Adrenal gland (tissue), 12 donors: ENCODE results near the gene RARB. TPM values are rescaled to one million over a fixed set of nuclear protein-coding genes. Genes with fewer than 3 reads are reported as not detected.

Experiments
- DNase-seq, 7 donors: peaks; one replicate each; pipeline ENCODE4 v3.0.0-alpha.2; 2019 to 2020
- H3K27ac ChIP-seq, 5 donors: fragments of 200-600 bp; sonication (generic) in 4 of 5; 1 replicate in 3 of 5; 2 replicates in 2 of 5; pipeline versions ENCODE4 v1.5.1 to v1.8.0; 2016 to 2020; ENCODE audit warnings: mild to moderate bottlenecking in 1 of 5
- H3K27me3 ChIP-seq: fragments of 200-600 bp; 2 replicates; pipeline ENCODE4 v1.8.0; 2021
- H3K36me3 ChIP-seq, 2 donors: fragments of 200-600 bp; replicated peaks in 1 of 2; 1 replicate in 1 of 2; 2 replicates in 1 of 2; pipeline versions ENCODE4 v1.5.1 to v1.8.0; 2018 to 2022
- H3K4me1 ChIP-seq, 2 donors: fragments of 200-600 bp; replicated peaks in 1 of 2; 1 replicate in 1 of 2; 2 replicates in 1 of 2; pipeline versions ENCODE4 v1.5.1 to v1.8.0; 2018 to 2021
- H3K4me3 ChIP-seq, 4 donors: fragments of 200-600 bp; sonication (generic) in 3 of 4; one replicate each; pipeline ENCODE4 v1.5.1; 2016 to 2018
- H3K9me3 ChIP-seq, 3 donors: fragments of 200-600 bp; sonication (generic) in 1 of 3; replicated peaks in 1 of 3; 1 replicate in 2 of 3; 2 replicates in 1 of 3; pipeline versions ENCODE4 v1.5.1 to v1.8.0; 2016 to 2021
- CTCF ChIP-seq, 6 experiments: fragments of 450-650 bp in 4 of 6; fragments of 200-600 bp in 2 of 6; sonication (generic) in 1 of 6; IDR thresholded peaks; 1 replicate in 5 of 6; 2 replicates in 1 of 6; pipeline versions ENCODE4 v1.5.1 to v1.8.0; 2016 to 2021; ENCODE audit warnings: antibody characterized with exemption in 6 of 6, mild to moderate bottlenecking in 2 of 6, moderate library complexity in 1 of 6
- POLR2A ChIP-seq, 2 donors: fragments of 450-650 bp; IDR thresholded peaks; one replicate each; pipeline ENCODE4 v1.6.1; 2017; ENCODE audit warnings: antibody characterized with exemption in 2 of 2, mild to moderate bottlenecking in 2 of 2, moderate library complexity in 1 of 2
- WGBS, 4 donors: extraction: QIAGEN DNeasy Blood & Tissue Kit in 2 of 4; methylation state at CpG; one replicate each; pipeline versions ENCODE4 v1.1.5 to v1.1.7; 2013 to 2017; 5-methylcytosine and 5-hydroxymethylcytosine counted together
- intact Hi-C, 2 donors: fragments of 100-400 bp; cut with DNase I; formaldehyde crosslinking; loops; one replicate each; pipeline versions ENCODE4 v1.14.1 to v1.15.0; 2022 to 2023
- polyA plus RNA-seq, 3 donors: library from polyadenylated mRNA; stranded (reverse); fragments of 200-250 nt in 2 of 3; fragments of 350-450 nt in 1 of 3; fragmentation: Illumina TruSeq in 1 of 3; extraction: RNeasy Lipid Tissue Mini Kit (QIAGEN cat#74804) in 1 of 3; gene quantifications; one replicate each; pipeline ENCODE4 v1.2.3, GENCODE V29; 2013 to 2014
- total RNA-seq, 9 donors: library from RNA; depleted of rRNA in 4 of 9; stranded (reverse); fragments of >200 nt in 4 of 9; fragments of 120-200 nt in 1 of 9; fragmentation: NEBNext Ultra II Directional in 1 of 9; extraction: Animal tissue kit (Norgen Biotek cat#: 25700) in 1 of 9; gene quantifications; one replicate each; pipeline versions ENCODE4 v1.1.0 to v1.2.4, GENCODE V29; 2013 to 2023
- donor health status: healthy with polysubstance abuse.
- donor health status: Bipolar disorder and iron deficiency.
- donor health status: DM: yes; HTN: yes; CAD: no.
- donor health status: DM: no; HTN: no; CAD: no.
- donor health status: DM: no; HTN: no; CAD: no.
- donor health status: DM: yes; HTN: yes; CAD: no.

RARB gene
- total and polyA plus RNA-seq, 12 donors: 1.7 to 23.3 (median 9.7) TPM

- Histone ChIP-seq H3K9me3 (no peaks in the 10 kb centered on the region), H3K36me3 (no peaks in the 10 kb centered on the region), H3K4me3 (no peak overlapping the region), H3K4me1 (no peaks in the 10 kb centered on the region), H3K27ac (no peak overlapping the region), H3K27me3 (no peaks in the 10 kb centered on the region)
- WGBS, 4 donors: 76 to 85% (median 78%) methylated on average over 3 of the region's 3 CpGs
- TF ChIP-seq POLR2A (IDR thresholded peaks at IDR 0.05): no peak
- no peak for TF ChIP-seq CTCF (IDR thresholded peaks at IDR 0.05)
- intact Hi-C loops: no loop called here
- no peak for DNase-seq
Measured at GRCh38 chr3:25390605-25391004, 37.5 kb upstream of the RARB start.

GRCh38 chr3:25396251-25396650 is 31.8 kb upstream of the RARB start:
- H3K27me3 ChIP-seq: no peaks in the 10 kb centered on the region
- H3K9me3 ChIP-seq: no peaks in the 10 kb centered on the region
- H3K36me3 ChIP-seq: no peaks in the 10 kb centered on the region
- H3K4me1 ChIP-seq: no peaks in the 10 kb centered on the region
- TF ChIP-seq POLR2A (IDR thresholded peaks at IDR 0.05): no peak
- no peak for TF ChIP-seq CTCF (IDR thresholded peaks at IDR 0.05)
- intact Hi-C loops: no loop called here
- no peak overlapping the region for H3K4me3 ChIP-seq
- 55 to 84% (median 73%) methylated on average over 2 of the region's 2 CpGs for WGBS, 4 donors
- DNase-seq: no peak
- H3K27ac ChIP-seq: no peak overlapping the region

- WGBS, 4 donors: 89 to 97% (median 95%) methylated on average over 4 of the region's 4 CpGs
- TF ChIP-seq POLR2A (IDR thresholded peaks at IDR 0.05): no peak
- no peaks in the 10 kb centered on the region for H3K36me3 ChIP-seq
- no peaks in the 10 kb centered on the region for H3K27me3 ChIP-seq
- H3K9me3 ChIP-seq: no peaks in the 10 kb centered on the region
- H3K4me3 ChIP-seq: no peak overlapping the region
- no peak overlapping the region for H3K27ac ChIP-seq
- intact Hi-C loops: no loop called here
- no peaks in the 10 kb centered on the region for H3K4me1 ChIP-seq
- no peak for DNase-seq
Measured at GRCh38 chr3:25396686-25397085, 31.4 kb upstream of the RARB start.

GRCh38 chr3:25397150-25397549 is 30.9 kb upstream of the RARB start:
- no peak for TF ChIP-seq CTCF (IDR thresholded peaks at IDR 0.05)
- TF ChIP-seq POLR2A (IDR thresholded peaks at IDR 0.05): no peak
- Histone ChIP-seq H3K9me3 (no peaks in the 10 kb centered on the region), H3K4me1 (no peaks in the 10 kb centered on the region), H3K27ac (no peak overlapping the region), H3K36me3 (no peaks in the 10 kb centered on the region), H3K27me3 (no peaks in the 10 kb centered on the region), H3K4me3 (no peak overlapping the region)
- no peak for DNase-seq
- intact Hi-C loops: no loop called here
- WGBS, 4 donors: 73 to 87% (median 80%) methylated on average over 2 of the region's 2 CpGs

GRCh38 chr3:25400587-25400986 is 27.5 kb upstream of the RARB start:
- intact Hi-C loops: no loop called here
- Histone ChIP-seq H3K27ac (no peak overlapping the region), H3K27me3 (no peaks in the 10 kb centered on the region), H3K9me3 (no peaks in the 10 kb centered on the region), H3K4me1 (no peaks in the 10 kb centered on the region), H3K36me3 (no peaks in the 10 kb centered on the region), H3K4me3 (no peak overlapping the region)
- 38 to 55% (median 47%) methylated on average over 1 of the region's 1 CpG for WGBS, 4 donors
- DNase-seq: no peak
- TF ChIP-seq POLR2A (IDR thresholded peaks at IDR 0.05) (no peak), CTCF (IDR thresholded peaks at IDR 0.05) (no peak)
